Fibroblast of lung (primary cell): ENCODE results near the gene GPR68.

Experiments used
- EZH2 ChIP-seq: IDR thresholded peaks from 2 replicates; pipeline ENCODE4 v1.5.1; 2012; ENCODE audit warnings: low read length, control low read depth, mild to moderate bottlenecking; ENCODE audit errors: missing control alignments
- TF ChIP-seq, protein P1 (sequence below), 2 donors: IDR thresholded peaks in 1 of 2; conservative IDR thresholded peaks in 1 of 2; 1 replicate in 1 of 2; 2 replicates in 1 of 2; pipeline ENCODE4 v1.5.1; 2011 to 2012; ENCODE audit warnings: low read length in 2 of 2, control low read depth in 1 of 2, inconsistent platforms in 1 of 2, low read depth in 1 of 2, mild to moderate bottlenecking in 1 of 2

- no peak for TF ChIP-seq EZH2
- TF ChIP-seq, protein P1, sequence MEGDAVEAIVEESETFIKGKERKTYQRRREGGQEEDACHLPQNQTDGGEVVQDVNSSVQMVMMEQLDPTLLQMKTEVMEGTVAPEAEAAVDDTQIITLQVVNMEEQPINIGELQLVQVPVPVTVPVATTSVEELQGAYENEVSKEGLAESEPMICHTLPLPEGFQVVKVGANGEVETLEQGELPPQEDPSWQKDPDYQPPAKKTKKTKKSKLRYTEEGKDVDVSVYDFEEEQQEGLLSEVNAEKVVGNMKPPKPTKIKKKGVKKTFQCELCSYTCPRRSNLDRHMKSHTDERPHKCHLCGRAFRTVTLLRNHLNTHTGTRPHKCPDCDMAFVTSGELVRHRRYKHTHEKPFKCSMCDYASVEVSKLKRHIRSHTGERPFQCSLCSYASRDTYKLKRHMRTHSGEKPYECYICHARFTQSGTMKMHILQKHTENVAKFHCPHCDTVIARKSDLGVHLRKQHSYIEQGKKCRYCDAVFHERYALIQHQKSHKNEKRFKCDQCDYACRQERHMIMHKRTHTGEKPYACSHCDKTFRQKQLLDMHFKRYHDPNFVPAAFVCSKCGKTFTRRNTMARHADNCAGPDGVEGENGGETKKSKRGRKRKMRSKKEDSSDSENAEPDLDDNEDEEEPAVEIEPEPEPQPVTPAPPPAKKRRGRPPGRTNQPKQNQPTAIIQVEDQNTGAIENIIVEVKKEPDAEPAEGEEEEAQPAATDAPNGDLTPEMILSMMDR (conservative IDR thresholded peaks at IDR 0.05 in 1 of 2, IDR thresholded peaks at IDR 0.05 in 1 of 2; ENCODE audit: low read depth in 1 of 2, low read length in 2 of 2) = no peak
Measured at GRCh38 chr14:91244501-91244901, at the start of gene GPR68.
